ENCODE results near the gene TNFSF10.
"Not testable (repeated sequence)": the region's sequence is repeated elsewhere in the genome, so short reads cannot be mapped to it uniquely, and the experiment has no call there.

The TNFSF10 gene

DNA sequence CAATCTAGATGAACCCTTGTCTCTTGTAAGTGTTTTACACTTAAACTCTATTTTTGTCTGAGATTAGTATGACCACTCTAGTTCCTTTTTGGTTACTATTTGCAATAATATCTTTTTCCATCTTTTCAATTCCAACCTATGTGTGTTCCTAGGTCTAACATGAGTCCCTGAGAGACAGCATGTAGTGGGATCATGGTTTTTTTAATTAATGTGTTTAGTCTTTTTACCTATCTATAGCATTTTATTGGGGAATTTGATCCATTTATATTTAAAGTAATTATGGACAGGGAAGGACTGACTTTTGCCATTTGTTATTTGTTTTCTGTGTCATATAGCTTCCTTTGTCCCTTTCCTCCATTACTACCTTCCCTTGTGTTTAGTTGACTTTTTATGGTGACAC, 21.7 kb downstream of the TNFSF10 start:
- no peaks in the 10 kb centered on the region for H3K79me2 ChIP-seq (ENCODE audit: insufficient read depth, low read length)
- no peaks in the 10 kb centered on the region for H3K9me3 ChIP-seq (ENCODE audit: insufficient read depth, low read depth, low read length)
- H3K4me1 ChIP-seq (ENCODE audit: insufficient read depth, low read length, poor library complexity, severe bottlenecking) = no peaks in the 10 kb centered on the region
- H3F3A ChIP-seq (ENCODE audit: low read depth) = no peaks in the 10 kb centered on the region
- TF ChIP-seq, protein P1, sequence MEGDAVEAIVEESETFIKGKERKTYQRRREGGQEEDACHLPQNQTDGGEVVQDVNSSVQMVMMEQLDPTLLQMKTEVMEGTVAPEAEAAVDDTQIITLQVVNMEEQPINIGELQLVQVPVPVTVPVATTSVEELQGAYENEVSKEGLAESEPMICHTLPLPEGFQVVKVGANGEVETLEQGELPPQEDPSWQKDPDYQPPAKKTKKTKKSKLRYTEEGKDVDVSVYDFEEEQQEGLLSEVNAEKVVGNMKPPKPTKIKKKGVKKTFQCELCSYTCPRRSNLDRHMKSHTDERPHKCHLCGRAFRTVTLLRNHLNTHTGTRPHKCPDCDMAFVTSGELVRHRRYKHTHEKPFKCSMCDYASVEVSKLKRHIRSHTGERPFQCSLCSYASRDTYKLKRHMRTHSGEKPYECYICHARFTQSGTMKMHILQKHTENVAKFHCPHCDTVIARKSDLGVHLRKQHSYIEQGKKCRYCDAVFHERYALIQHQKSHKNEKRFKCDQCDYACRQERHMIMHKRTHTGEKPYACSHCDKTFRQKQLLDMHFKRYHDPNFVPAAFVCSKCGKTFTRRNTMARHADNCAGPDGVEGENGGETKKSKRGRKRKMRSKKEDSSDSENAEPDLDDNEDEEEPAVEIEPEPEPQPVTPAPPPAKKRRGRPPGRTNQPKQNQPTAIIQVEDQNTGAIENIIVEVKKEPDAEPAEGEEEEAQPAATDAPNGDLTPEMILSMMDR (conservative IDR thresholded peaks at IDR 0.05; ENCODE audit: low read length) = no peak
- no peak for TF ChIP-seq EZH2phosphoT487 (IDR thresholded peaks at IDR 0.05; ENCODE audit: borderline replicate concordance)
- no peaks in the 10 kb centered on the region for H3K9me2 ChIP-seq (replicated peaks; ENCODE audit: low read depth, low read length)
- H3K9ac ChIP-seq (ENCODE audit: low read depth, low read length, poor library complexity, severe bottlenecking) = no peak overlapping the region
- no peak overlapping the region for H3K4me2 ChIP-seq (ENCODE audit: low read depth, low read length, poor library complexity, severe bottlenecking)
- H3K27me3 ChIP-seq (ENCODE audit: insufficient read depth, low read length, poor library complexity, severe bottlenecking) = no peaks in the 10 kb centered on the region
- no peaks in the 10 kb centered on the region for H4K20me1 ChIP-seq (ENCODE audit: insufficient read depth, low read length, poor library complexity, severe bottlenecking)
- 0 out of 2 replicates have a peak, but pooled peaks cover 3% of the 10 kb centered on the region for H3K36me3 ChIP-seq (ENCODE audit: insufficient read depth, low read length)
- H3K4me3 ChIP-seq (ENCODE audit: low read length, poor library complexity, severe bottlenecking) = no peak overlapping the region
- no peak overlapping the region for H2AFZ ChIP-seq (ENCODE audit: low read length)

DNA sequence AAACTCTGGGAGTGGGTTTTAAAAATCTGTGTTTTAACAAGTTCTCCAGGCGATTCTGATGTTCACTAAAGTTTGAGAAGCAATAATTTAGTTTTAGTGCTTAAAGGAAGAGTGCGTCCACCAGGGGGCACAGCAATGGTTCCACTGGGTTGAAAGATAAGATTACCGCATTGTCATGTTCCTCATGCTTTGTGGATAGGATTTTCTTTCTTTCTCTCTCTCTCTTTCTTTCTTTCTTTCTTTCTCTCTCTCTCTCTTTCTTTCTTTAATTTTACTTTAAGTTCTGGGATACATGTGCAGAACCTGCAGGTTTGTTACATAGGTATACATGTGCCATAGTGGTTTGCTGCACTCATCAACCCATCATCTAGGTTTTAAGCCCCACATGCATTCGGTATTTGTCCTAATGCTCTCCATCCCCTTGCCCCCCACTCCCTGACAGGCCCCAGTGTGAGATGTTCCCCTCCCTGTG, 33.0 kb downstream of the TNFSF10 start:
- not testable (repeated sequence) for H3K27me3 ChIP-seq (ENCODE audit: insufficient read depth, low read length, poor library complexity, severe bottlenecking); H3K9ac ChIP-seq (ENCODE audit: low read depth, low read length, poor library complexity, severe bottlenecking); H3K4me3 ChIP-seq (ENCODE audit: low read length, poor library complexity, severe bottlenecking); H3K79me2 ChIP-seq (ENCODE audit: insufficient read depth, low read length); H4K20me1 ChIP-seq (ENCODE audit: insufficient read depth, low read length, poor library complexity, severe bottlenecking); H3K9me3 ChIP-seq (ENCODE audit: insufficient read depth, low read depth, low read length); H3K4me1 ChIP-seq (ENCODE audit: insufficient read depth, low read length, poor library complexity, severe bottlenecking); H3K36me3 ChIP-seq (ENCODE audit: insufficient read depth, low read length); H3K4me2 ChIP-seq (ENCODE audit: low read depth, low read length, poor library complexity, severe bottlenecking); H3K9me2 ChIP-seq (replicated peaks; ENCODE audit: low read depth, low read length); H3F3A ChIP-seq (ENCODE audit: low read depth)
- peak overlapping the region; percentile 35; the same call in 1 of the 2 replicates for H2AFZ ChIP-seq (ENCODE audit: low read length)
- TF ChIP-seq, protein P1 (conservative IDR thresholded peaks at IDR 0.05; ENCODE audit: low read length) = peak; percentile 76

DNA sequence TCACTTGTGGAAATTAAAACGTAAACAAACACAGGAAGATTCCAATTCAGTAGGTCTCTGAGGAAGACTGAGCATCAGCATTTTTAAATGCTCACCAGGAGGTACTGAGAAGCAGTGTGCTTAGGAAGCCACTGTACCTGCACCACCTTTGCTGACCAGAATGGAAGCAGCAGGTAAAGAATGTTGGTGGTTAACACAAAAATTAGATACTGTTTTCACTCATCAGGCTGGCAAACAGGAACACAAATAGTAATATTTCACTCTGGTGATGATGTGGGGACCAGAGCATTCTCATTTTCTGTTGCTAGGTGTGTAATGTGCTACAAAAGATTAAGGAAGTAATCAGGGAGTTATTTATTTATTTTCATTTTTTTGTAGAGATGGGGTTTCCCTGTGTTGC, 45.1 kb downstream of the TNFSF10 start:
- TF ChIP-seq, protein P1 (conservative IDR thresholded peaks at IDR 0.05; ENCODE audit: low read length) = no peak
- no peak for TF ChIP-seq EZH2phosphoT487 (IDR thresholded peaks at IDR 0.05; ENCODE audit: borderline replicate concordance)
- Histone ChIP-seq H2AFZ (ENCODE audit: low read length) (peak overlapping the region; percentile 94), H3K4me2 (ENCODE audit: low read depth, low read length, poor library complexity, severe bottlenecking) (no peak overlapping the region), H3F3A (ENCODE audit: low read depth) (no peaks in the 10 kb centered on the region), H3K9me3 (ENCODE audit: insufficient read depth, low read depth, low read length) (no peaks in the 10 kb centered on the region), H4K20me1 (ENCODE audit: insufficient read depth, low read length, poor library complexity, severe bottlenecking) (no peaks in the 10 kb centered on the region), H3K36me3 (ENCODE audit: insufficient read depth, low read length) (no peaks in the 10 kb centered on the region), H3K9me2 (replicated peaks; ENCODE audit: low read depth, low read length) (no peaks in the 10 kb centered on the region), H3K9ac (ENCODE audit: low read depth, low read length, poor library complexity, severe bottlenecking) (no peak overlapping the region), H3K4me3 (ENCODE audit: low read length, poor library complexity, severe bottlenecking) (no peak overlapping the region), H3K4me1 (ENCODE audit: insufficient read depth, low read length, poor library complexity, severe bottlenecking) (no peaks in the 10 kb centered on the region), H3K27me3 (ENCODE audit: insufficient read depth, low read length, poor library complexity, severe bottlenecking) (no peaks in the 10 kb centered on the region), H3K79me2 (ENCODE audit: insufficient read depth, low read length) (no peaks in the 10 kb centered on the region)

Measured in Loucy (cell line).